ENCODE results near the gene MGLL.
"Not testable (repeated sequence)": the region's sequence is repeated elsewhere in the genome, so short reads cannot be mapped to it uniquely, and the experiment has no call there.

MGLL gene

DNA sequence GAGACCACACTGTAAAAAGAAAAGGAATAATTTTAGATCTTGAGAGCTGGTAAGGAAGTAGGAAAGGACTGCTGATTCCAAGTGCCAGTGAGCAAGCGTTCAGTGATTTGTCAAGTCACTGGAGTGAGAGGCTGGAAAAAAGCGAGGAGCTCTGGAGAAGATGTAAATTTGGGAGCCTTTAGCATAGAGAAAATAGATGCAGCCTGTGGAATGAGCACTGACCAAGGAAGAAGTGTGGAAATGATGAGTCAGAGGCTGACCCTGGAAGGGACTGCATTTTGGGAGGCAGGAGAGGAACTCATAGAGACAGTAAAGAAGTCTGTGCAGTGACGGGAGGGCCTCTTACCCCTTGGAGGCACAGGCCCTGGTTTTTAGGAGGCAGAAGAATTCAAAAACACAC lies 166.7 kb downstream of the MGLL start:
- no peak overlapping the region for H3K4me3 ChIP-seq (ENCODE audit: low read length)
- TF ChIP-seq, protein P1, sequence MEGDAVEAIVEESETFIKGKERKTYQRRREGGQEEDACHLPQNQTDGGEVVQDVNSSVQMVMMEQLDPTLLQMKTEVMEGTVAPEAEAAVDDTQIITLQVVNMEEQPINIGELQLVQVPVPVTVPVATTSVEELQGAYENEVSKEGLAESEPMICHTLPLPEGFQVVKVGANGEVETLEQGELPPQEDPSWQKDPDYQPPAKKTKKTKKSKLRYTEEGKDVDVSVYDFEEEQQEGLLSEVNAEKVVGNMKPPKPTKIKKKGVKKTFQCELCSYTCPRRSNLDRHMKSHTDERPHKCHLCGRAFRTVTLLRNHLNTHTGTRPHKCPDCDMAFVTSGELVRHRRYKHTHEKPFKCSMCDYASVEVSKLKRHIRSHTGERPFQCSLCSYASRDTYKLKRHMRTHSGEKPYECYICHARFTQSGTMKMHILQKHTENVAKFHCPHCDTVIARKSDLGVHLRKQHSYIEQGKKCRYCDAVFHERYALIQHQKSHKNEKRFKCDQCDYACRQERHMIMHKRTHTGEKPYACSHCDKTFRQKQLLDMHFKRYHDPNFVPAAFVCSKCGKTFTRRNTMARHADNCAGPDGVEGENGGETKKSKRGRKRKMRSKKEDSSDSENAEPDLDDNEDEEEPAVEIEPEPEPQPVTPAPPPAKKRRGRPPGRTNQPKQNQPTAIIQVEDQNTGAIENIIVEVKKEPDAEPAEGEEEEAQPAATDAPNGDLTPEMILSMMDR (conservative IDR thresholded peaks at IDR 0.05; ENCODE audit: low read length) = no peak
- DNase-seq (ENCODE audit: low read depth) = peak; percentile 70

DNA sequence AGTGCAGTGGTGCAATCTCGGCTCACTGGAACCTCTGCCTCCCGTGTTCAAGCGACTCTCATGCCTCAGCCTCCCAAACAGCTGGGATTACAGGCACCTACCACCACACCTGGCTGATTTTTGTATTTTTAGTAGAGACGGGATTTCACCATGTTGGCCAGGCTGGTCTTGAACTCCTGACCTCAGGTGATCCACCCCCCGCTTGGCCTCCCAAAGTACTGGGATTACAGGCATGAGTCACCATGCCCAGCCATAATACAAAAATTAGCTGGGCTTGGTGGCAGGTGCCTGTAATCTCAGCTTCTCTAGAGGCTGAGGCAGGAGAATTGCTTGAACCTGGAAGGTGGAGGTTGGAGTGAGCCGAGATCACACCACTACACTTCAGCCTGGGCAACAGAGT lies 167.3 kb downstream of the MGLL start:
- DNase-seq (ENCODE audit: low read depth); H3K4me3 ChIP-seq (ENCODE audit: low read length): not testable (repeated sequence)

DNA sequence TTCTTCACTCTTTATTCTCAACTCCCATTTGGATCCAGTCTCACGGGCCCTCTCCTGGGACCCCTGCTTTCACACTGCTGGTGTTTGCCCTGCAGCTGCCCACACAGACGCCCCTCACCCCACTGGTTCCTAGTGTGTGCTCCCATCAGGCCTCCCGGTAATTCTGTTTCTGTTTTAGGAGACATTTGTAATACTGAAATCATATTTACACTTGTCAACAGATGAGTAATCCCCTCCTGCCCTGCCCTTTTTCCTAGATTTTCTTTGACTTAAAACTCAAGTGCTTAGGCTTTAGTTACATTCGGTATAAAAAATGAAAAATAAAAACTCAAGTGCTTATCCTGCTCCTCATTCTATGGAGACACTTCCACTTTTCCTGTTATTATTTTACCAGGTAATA lies 167.9 kb downstream of the MGLL start:
- DNase-seq (ENCODE audit: low read depth) = no peak
- TF ChIP-seq, protein P1 (conservative IDR thresholded peaks at IDR 0.05; ENCODE audit: low read length) = no peak
- H3K4me3 ChIP-seq (ENCODE audit: low read length) = no peak overlapping the region

DNA sequence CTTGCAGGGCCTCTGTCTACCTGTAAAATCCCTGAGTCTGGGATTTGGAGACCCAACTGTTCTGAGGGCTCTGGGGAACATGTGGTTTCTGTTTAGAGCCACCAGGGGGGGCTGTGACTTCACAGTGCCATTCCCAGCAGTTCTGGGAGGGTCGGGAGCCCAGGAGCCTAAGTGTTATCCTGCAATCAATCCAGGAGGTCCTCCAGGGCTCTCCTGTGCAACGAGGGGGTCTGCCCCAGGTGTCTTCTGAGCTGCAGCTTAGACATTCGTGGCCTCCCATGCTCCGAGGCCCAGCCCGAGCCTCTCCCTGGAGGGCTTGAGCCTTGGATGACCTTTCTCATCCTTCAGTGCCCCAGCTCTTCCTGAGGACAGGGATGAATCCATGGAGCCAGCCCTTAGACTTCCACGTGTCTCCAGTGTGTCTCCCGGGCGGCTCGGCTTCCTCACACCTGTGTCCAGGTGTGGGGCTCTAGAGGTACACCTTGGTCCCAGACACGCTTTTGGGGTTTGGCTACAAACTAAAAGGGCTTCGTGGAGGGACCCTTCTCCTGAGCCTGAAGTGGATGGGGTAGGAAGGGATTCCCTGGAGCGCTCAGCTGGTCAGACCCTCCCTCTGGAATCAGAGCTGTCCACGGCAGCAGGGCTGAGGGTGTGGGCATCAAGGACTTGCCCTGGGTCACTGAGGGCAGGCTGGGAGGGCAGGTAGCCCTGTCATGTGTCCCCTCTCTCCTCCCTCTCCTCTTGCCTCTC lies 169.9 kb downstream of the MGLL start:
- H3K4me3 ChIP-seq (ENCODE audit: low read length) = no peak overlapping the region
- peak; percentile 45 for DNase-seq (ENCODE audit: low read depth)
- TF ChIP-seq, protein P1 (conservative IDR thresholded peaks at IDR 0.05; ENCODE audit: low read length) = peak; percentile 92

DNA sequence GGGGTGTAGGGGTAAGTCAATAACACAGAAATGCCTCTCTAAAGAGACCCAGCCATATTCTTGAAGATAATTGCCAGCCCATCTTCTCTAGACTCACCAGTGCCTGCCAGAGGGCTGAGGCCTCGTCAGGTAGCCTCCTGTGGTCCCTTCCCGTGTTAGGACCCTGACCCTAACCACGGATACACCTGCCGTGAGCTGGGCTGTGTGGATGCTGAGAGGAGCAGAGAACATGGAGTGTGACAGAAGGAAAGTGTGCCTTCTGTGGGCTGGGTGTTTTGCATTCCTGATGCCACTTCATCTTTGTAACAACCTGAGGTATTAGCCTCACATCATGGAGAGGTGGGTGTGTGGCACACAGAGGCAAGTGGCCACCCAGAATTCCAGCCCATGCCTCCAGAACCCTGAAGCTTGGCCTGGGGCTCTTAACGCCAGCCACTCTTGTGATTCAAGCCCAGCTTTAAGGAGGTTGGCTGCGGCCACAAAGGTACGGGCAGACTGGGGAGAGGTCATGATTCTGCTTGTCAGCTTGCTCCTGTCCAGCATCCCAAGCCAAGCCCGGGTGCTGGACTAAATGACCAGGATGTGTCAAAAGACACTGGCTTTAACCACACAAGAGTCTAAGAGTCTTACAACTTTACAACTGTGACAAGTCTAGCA lies 170.7 kb downstream of the MGLL start:
- H3K4me3 ChIP-seq (ENCODE audit: low read length) = no peak overlapping the region
- no peak for DNase-seq (ENCODE audit: low read depth)
- TF ChIP-seq, protein P1 (conservative IDR thresholded peaks at IDR 0.05; ENCODE audit: low read length) = no peak

DNA sequence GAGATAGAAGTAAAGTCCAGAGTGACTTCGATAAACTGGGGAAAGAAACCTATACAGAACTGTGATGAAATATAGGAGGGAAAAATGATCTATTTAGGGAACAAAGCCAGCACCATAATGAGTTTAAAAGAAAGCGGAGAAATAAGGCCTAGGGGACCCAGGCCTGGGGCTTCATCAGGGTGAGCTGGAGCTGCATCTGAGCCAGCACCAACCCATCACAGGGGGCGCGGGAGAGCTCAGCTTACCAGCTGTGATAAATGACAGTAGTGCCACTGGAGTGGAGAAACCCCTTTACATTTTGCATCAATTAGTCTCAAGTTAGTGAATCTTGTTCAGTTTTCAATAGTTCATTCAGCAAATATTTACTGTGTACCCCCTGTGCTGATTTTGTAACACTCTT lies 172.1 kb downstream of the MGLL start:
- TF ChIP-seq, protein P1 (conservative IDR thresholded peaks at IDR 0.05; ENCODE audit: low read length) = no peak
- no peak overlapping the region for H3K4me3 ChIP-seq (ENCODE audit: low read length)
- DNase-seq (ENCODE audit: low read depth) = no peak

DNA sequence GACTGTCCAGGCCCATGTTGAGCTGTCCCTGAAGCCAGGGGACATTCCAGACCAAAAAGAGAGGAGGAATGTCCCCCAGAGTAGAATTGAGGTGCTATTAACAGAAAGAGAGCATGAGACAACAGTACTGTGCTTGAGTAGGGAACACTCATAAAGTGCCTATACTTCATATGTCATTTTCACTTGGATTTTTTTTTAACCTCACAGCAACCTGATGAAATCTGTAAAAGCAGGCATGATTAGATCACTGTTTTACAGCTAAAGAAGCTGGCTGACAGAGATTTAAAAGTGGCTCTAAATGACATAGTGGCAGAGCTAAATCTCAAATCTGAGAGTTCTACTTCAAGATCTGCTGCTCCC lies 174.5 kb downstream of the MGLL start:
- TF ChIP-seq, protein P1 (conservative IDR thresholded peaks at IDR 0.05; ENCODE audit: low read length) = no peak
- DNase-seq (ENCODE audit: low read depth) = no peak
- no peak overlapping the region for H3K4me3 ChIP-seq (ENCODE audit: low read length)
